HL-60 (cell line): ENCODE measurements around the gene TXLNA.

Source experiments
- DNase-seq, 2 experiments: peaks; one replicate each; pipeline ENCODE4 v3.0.0-alpha.2; 2010 to 2020; ENCODE audit warnings: low read depth in 1 of 2, low spot score in 1 of 2
- H3K27ac ChIP-seq: fragments of 250-450 bp; sonication (Bioruptor Pico); replicated peaks from 2 replicates; pipeline ENCODE4 v1.5.1; 2020; ENCODE audit warnings: mild to moderate bottlenecking, moderate library complexity
- H3K27me3 ChIP-seq: fragments of 250-450 bp; sonication (Bioruptor Pico); 2 replicates; pipeline ENCODE4 v1.5.1; 2021; ENCODE audit warnings: mild to moderate bottlenecking, moderate library complexity; ENCODE audit not compliant: insufficient read depth, poor library complexity, severe bottlenecking
- H3K4me3 ChIP-seq: replicated peaks from 2 replicates; pipeline ENCODE4 v1.5.1; 2011; ENCODE audit warnings: mild to moderate bottlenecking, control low read depth, low read length; ENCODE audit not compliant: insufficient read depth
- CTCF ChIP-seq: IDR thresholded peaks from one replicate; pipeline ENCODE4 v1.5.1; 2011; ENCODE audit warnings: low read length, control low read depth, inconsistent platforms; ENCODE audit not compliant: insufficient read depth
- GABPA ChIP-seq: IDR thresholded peaks from 2 replicates; pipeline ENCODE4 v1.6.1; 2012; ENCODE audit warnings: low read depth
- POLR2AphosphoS5 ChIP-seq: IDR thresholded peaks from 2 replicates; pipeline ENCODE4 v1.6.1; 2012; ENCODE audit warnings: low read depth
- REST ChIP-seq: IDR thresholded peaks from 2 replicates; pipeline ENCODE4 v1.6.1; 2012; ENCODE audit warnings: low read depth; ENCODE audit not compliant: insufficient replicate concordance
- SPI1 ChIP-seq: IDR thresholded peaks from 2 replicates; pipeline ENCODE4 v1.6.1; 2012; ENCODE audit warnings: low read depth, mild to moderate bottlenecking, borderline replicate concordance

The TXLNA gene

GRCh38 chr1:32195531-32195930 is 16.1 kb downstream of the TXLNA start:
- no peak for DNase-seq
- Histone ChIP-seq H3K27ac (no peak overlapping the region), H3K27me3 (no peaks in the 10 kb centered on the region), H3K4me3 (no peak overlapping the region)
- no peak for TF ChIP-seq GABPA
- no peak for TF ChIP-seq REST
- TF ChIP-seq CTCF: no peak
- TF ChIP-seq POLR2AphosphoS5: no peak
- TF ChIP-seq SPI1: no peak

- no peaks in the 10 kb centered on the region for H3K27me3 ChIP-seq
- no peak for DNase-seq
- TF ChIP-seq POLR2AphosphoS5: no peak
- TF ChIP-seq GABPA: no peak
- TF ChIP-seq REST: no peak
- no peak for TF ChIP-seq SPI1
- no peak for TF ChIP-seq CTCF
- H3K27ac ChIP-seq: no peak overlapping the region
- no peak overlapping the region for H3K4me3 ChIP-seq
Observed at GRCh38 chr1:32195972-32196823, 16.7 kb downstream of the TXLNA start.

GRCh38 chr1:32197074-32197473 is 17.6 kb downstream of the TXLNA start:
- no peak overlapping the region for H3K4me3 ChIP-seq
- TF ChIP-seq REST (no peak), GABPA (no peak), POLR2AphosphoS5 (no peak), CTCF (no peak), SPI1 (no peak)
- H3K27ac ChIP-seq: no peak overlapping the region
- DNase-seq: no peak
- no peaks in the 10 kb centered on the region for H3K27me3 ChIP-seq
